ENCODE results near the gene C1QTNF1.

Gene C1QTNF1

DNA sequence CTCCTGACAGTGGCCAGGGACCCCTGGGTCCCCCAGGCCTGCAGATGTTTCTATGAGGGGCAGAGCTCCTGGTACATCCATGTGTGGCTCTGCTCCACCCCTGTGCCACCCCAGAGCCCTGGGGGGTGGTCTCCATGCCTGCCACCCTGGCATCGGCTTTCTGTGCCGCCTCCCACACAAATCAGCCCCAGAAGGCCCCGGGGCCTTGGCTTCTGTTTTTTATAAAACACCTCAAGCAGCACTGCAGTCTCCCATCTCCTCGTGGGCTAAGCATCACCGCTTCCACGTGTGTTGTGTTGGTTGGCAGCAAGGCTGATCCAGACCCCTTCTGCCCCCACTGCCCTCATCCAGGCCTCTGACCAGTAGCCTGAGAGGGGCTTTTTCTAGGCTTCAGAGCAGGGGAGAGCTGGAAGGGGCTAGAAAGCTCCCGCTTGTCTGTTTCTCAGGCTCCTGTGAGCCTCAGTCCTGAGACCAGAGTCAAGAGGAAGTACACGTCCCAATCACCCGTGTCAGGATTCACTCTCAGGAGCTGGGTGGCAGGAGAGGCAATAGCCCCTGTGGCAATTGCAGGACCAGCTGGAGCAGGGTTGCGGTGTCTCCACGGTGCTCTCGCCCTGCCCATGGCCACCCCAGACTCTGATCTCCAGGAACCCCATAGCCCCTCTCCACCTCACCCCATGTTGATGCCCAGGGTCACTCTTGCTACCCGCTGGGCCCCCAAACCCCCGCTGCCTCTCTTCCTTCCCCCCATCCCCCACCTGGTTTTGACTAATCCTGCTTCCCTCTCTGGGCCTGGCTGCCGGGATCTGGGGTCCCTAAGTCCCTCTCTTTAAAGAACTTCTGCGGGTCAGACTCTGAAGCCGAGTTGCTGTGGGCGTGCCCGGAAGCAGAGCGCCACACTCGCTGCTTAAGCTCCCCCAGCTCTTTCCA, 25.1 kb downstream of the C1QTNF1 start:
- TF ChIP-seq SNAI2 (CRISPR knock-in tag; IDR thresholded peaks at IDR 0.05) = no peak
- TF ChIP-seq PPARA (CRISPR knock-in tag; IDR thresholded peaks at IDR 0.05; ENCODE audit: borderline replicate concordance) = no peak
- TF ChIP-seq, protein P1, sequence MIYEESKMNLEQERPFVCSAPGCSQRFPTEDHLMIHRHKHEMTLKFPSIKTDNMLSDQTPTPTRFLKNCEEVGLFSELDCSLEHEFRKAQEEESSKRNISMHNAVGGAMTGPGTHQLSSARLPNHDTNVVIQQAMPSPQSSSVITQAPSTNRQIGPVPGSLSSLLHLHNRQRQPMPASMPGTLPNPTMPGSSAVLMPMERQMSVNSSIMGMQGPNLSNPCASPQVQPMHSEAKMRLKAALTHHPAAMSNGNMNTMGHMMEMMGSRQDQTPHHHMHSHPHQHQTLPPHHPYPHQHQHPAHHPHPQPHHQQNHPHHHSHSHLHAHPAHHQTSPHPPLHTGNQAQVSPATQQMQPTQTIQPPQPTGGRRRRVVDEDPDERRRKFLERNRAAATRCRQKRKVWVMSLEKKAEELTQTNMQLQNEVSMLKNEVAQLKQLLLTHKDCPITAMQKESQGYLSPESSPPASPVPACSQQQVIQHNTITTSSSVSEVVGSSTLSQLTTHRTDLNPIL (CRISPR knock-in tag; IDR thresholded peaks at IDR 0.05; ENCODE audit: low read depth) = no peak
- no peak for TF ChIP-seq GLIS3 (CRISPR knock-in tag; IDR thresholded peaks at IDR 0.05)
- TF ChIP-seq ARNTL (CRISPR knock-in tag; IDR thresholded peaks at IDR 0.05; ENCODE audit: borderline replicate concordance, low read depth) = no peak
- TF ChIP-seq CSRNP3 (CRISPR knock-in tag; IDR thresholded peaks at IDR 0.05) = no peak
- TF ChIP-seq BACH2 (CRISPR knock-in tag; IDR thresholded peaks at IDR 0.05; ENCODE audit: borderline replicate concordance) = no peak
- no peak for TF ChIP-seq PATZ1 (CRISPR knock-in tag; IDR thresholded peaks at IDR 0.05; ENCODE audit: borderline replicate concordance)
- TF ChIP-seq TOX (CRISPR knock-in tag; IDR thresholded peaks at IDR 0.05; ENCODE audit: borderline replicate concordance) = no peak
- no peak for TF ChIP-seq ZNF70 (CRISPR knock-in tag; IDR thresholded peaks at IDR 0.05)
- no peak for TF ChIP-seq RARB (CRISPR knock-in tag; IDR thresholded peaks at IDR 0.05)
- no peak for TF ChIP-seq ZC3H10 (CRISPR knock-in tag; IDR thresholded peaks at IDR 0.05)
- no peak for TF ChIP-seq TCF4 (CRISPR knock-in tag; IDR thresholded peaks at IDR 0.05; ENCODE audit: borderline replicate concordance)
- no peak for ATAC-seq

- TF ChIP-seq ZNF565 (CRISPR knock-in tag; conservative IDR thresholded peaks at IDR 0.05; ENCODE audit: low read depth) (no peak), ZNF70 (CRISPR knock-in tag; IDR thresholded peaks at IDR 0.05) (no peak), ZC3H10 (CRISPR knock-in tag; IDR thresholded peaks at IDR 0.05) (no peak), ARNTL (CRISPR knock-in tag; IDR thresholded peaks at IDR 0.05; ENCODE audit: borderline replicate concordance, low read depth) (no peak), OSR1 (CRISPR knock-in tag; IDR thresholded peaks at IDR 0.05) (no peak), ESRRG (CRISPR knock-in tag; IDR thresholded peaks at IDR 0.05) (no peak), ZFP30 (CRISPR knock-in tag; IDR thresholded peaks at IDR 0.05) (no peak), CSDC2 (CRISPR knock-in tag; IDR thresholded peaks at IDR 0.05) (no peak), RARB (CRISPR knock-in tag; IDR thresholded peaks at IDR 0.05) (no peak), CSRNP3 (CRISPR knock-in tag; IDR thresholded peaks at IDR 0.05) (no peak), ISL1 (CRISPR knock-in tag; IDR thresholded peaks at IDR 0.05) (no peak), SNAI2 (CRISPR knock-in tag; IDR thresholded peaks at IDR 0.05) (no peak), ZFP3 (CRISPR knock-in tag; IDR thresholded peaks at IDR 0.05) (no peak), ZNF8 (CRISPR knock-in tag; IDR thresholded peaks at IDR 0.05) (no peak), POU6F1 (CRISPR knock-in tag; IDR thresholded peaks at IDR 0.05; ENCODE audit: borderline replicate concordance, low read depth) (no peak), PATZ1 (CRISPR knock-in tag; IDR thresholded peaks at IDR 0.05; ENCODE audit: borderline replicate concordance) (no peak), TSHZ2 (CRISPR knock-in tag; IDR thresholded peaks at IDR 0.05) (no peak), BACH2 (CRISPR knock-in tag; IDR thresholded peaks at IDR 0.05; ENCODE audit: borderline replicate concordance) (no peak)
- TF ChIP-seq, protein P1 (CRISPR knock-in tag; IDR thresholded peaks at IDR 0.05; ENCODE audit: low read depth) = no peak
- no peak for ATAC-seq
Measured at GRCh38 chr17:79049821-79050220, 25.9 kb downstream of the C1QTNF1 start.

Data from SK-N-SH treated with all-trans-retinoic acid at 6 μM for 48 hours (cell line).